ENCODE data around the gene POU3F3. TPM values are rescaled to one million over a fixed set of nuclear protein-coding genes. Genes with fewer than 3 reads are reported as not detected.

The POU3F3 gene
- total and polyA plus RNA-seq, 2 of the 8 experiments (the other 6 are each of a cell fraction or from before 2014, with no cell fraction given): 0.09 TPM; not detected in 1

DNA sequence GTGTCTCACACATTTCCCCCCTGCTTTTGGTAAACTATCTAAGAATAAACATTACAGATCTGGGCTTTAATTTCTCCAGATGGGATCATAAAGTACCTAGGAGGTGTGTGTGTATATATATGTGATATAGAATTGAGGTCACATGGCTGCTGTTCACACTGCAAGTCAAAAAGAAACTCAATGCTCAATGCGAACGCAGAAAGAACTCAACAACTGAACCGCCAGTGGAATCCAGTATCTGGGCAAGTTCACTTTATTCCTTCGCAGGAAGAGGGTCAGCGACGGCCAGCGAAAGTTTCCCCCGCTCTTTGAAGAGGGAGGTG is 17.7 kb downstream of the POU3F3 start:
- Histone ChIP-seq H3K14ac (ENCODE audit: insufficient read length) (no peak overlapping the region), H4K20me1 (replicated peaks in 1 of 2; ENCODE audit: control insufficient read depth in 1 of 2, insufficient read depth in 2 of 2, low read length in 2 of 2) (peaks cover 9 to 10% of the 10 kb centered on the region in 2 experiments), H3K4me3 (ENCODE audit: extremely low read depth in 1 of 4, insufficient read depth in 2 of 4, low read depth in 3 of 4, low read length in 4 of 4) (peak overlapping the region; percentile 36 to 75 (median 54); a peak in 5 of 8 replicates)
- TF ChIP-seq POLR2AphosphoS5 (IDR thresholded peaks at IDR 0.05; ENCODE audit: low read depth, low read length) (no peak), RAD21 (IDR thresholded peaks at IDR 0.05 in 1 of 2, conservative IDR thresholded peaks at IDR 0.05 in 1 of 2; ENCODE audit: low read depth in 2 of 2, low read length in 2 of 2) (no peak), SIRT6 (IDR thresholded peaks at IDR 0.05; ENCODE audit: low read length) (no peak), SP2 (IDR thresholded peaks at IDR 0.05; ENCODE audit: low read length) (no peak), YY1 (IDR thresholded peaks at IDR 0.05; ENCODE audit: low read depth, low read length) (no peak), POU5F1 (IDR thresholded peaks at IDR 0.05; ENCODE audit: low read depth, low read length) (no peak), PHF8 (conservative IDR thresholded peaks at IDR 0.05; ENCODE audit: low read depth, low read length) (no peak), KDM1A (IDR thresholded peaks at IDR 0.05; ENCODE audit: borderline replicate concordance, low read length) (no peak), CHD2 (IDR thresholded peaks at IDR 0.05; ENCODE audit: low read length) (no peak), EZH2 (IDR thresholded peaks at IDR 0.05; ENCODE audit: low read depth, low read length, severe bottlenecking) (peak; percentile 20)
- TF ChIP-seq, protein P1, sequence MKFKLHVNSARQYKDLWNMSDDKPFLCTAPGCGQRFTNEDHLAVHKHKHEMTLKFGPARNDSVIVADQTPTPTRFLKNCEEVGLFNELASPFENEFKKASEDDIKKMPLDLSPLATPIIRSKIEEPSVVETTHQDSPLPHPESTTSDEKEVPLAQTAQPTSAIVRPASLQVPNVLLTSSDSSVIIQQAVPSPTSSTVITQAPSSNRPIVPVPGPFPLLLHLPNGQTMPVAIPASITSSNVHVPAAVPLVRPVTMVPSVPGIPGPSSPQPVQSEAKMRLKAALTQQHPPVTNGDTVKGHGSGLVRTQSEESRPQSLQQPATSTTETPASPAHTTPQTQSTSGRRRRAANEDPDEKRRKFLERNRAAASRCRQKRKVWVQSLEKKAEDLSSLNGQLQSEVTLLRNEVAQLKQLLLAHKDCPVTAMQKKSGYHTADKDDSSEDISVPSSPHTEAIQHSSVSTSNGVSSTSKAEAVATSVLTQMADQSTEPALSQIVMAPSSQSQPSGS (IDR thresholded peaks at IDR 0.05; ENCODE audit: low read length): no peak
- TF ChIP-seq, protein P2, sequence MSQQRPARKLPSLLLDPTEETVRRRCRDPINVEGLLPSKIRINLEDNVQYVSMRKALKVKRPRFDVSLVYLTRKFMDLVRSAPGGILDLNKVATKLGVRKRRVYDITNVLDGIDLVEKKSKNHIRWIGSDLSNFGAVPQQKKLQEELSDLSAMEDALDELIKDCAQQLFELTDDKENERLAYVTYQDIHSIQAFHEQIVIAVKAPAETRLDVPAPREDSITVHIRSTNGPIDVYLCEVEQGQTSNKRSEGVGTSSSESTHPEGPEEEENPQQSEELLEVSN (IDR thresholded peaks at IDR 0.05): peak; percentile 45; the same call in 1 of the 2 replicates

More for the DNA sequence above, 17.7 kb downstream of the POU3F3 start:
- H3K27ac ChIP-seq (ENCODE audit: low read depth, low read length): no peak overlapping the region
- no peak overlapping the region; the same call in 1 of the 2 replicates for H2AFZ ChIP-seq (ENCODE audit: low read length)
- H2AK5ac ChIP-seq (ENCODE audit: low read depth, low read length): no peak overlapping the region
- no peak overlapping the region for H3K9ac ChIP-seq (replicated peaks in 1 of 4; ENCODE audit: extremely low read depth in 1 of 4, low read depth in 3 of 4, low read length in 3 of 4)
- no peak overlapping the region for H2BK5ac ChIP-seq (ENCODE audit: low read depth, low read length)
- no peaks in the 10 kb centered on the region for H3K9me3 ChIP-seq (ENCODE audit: insufficient read depth in 2 of 2, low read depth in 1 of 2, low read length in 1 of 2)
- no peak overlapping the region for H2BK15ac ChIP-seq (ENCODE audit: low read length)
- ChIA-PET POLR2A (ENCODE audit: partially characterized antibody) (interaction anchor here (2.4 kb wide), 1 partner anchor 10 kb away, joined by 11 read pairs; no protein-coding TSS in a partner anchor), CTCF (ENCODE audit: partially characterized antibody) (interaction anchor here (2.5 to 5.5 kb wide), 2 partner anchors 11 to 25 kb away, joined by 16 to 25 read pairs; no protein-coding TSS in a partner anchor)
- H4K91ac ChIP-seq (replicated peaks; ENCODE audit: insufficient read length, low read length): no peak overlapping the region
- no peak overlapping the region for H2BK20ac ChIP-seq (ENCODE audit: low read length)
- H4K8ac ChIP-seq (ENCODE audit: extremely low read depth, insufficient read depth, low read length): no peak overlapping the region
- no peak overlapping the region for H3K56ac ChIP-seq (replicated peaks; ENCODE audit: insufficient read length, low read depth, low read length)
- FAIRE-seq: no peak
- H3K4me1 ChIP-seq (replicated peaks in 1 of 4; ENCODE audit: control insufficient read depth in 3 of 4, insufficient read depth in 4 of 4, low read length in 3 of 4): peaks cover 0 to 25% (median 9%) of the 10 kb centered on the region in 4 experiments; a peak in 6 of 7 replicates
- no peak overlapping the region for H3K23ac ChIP-seq (ENCODE audit: insufficient read length)
- no peaks in the 10 kb centered on the region for H3K79me2 ChIP-seq (ENCODE audit: control insufficient read depth in 1 of 2, insufficient read depth in 2 of 2, low read length in 2 of 2)
- no peaks in the 10 kb centered on the region for H3K36me3 ChIP-seq (ENCODE audit: control insufficient read depth in 2 of 4, insufficient read depth in 4 of 4, low read length in 3 of 4)
- WGBS, 2 experiments (ENCODE audit: extremely low coverage in 1 of 2, insufficient coverage in 1 of 2, insufficient read length in 1 of 2, insufficient replicate concordance in 2 of 2, low coverage in 1 of 2, low lambda C conversion rate in 2 of 2, missing lambda C conversion rate in 1 of 2): 3% methylated on average over 8 of the region's 8 CpGs; no CpG with 5 or more reads in 1 of the 2 experiments
- 0 out of 2 replicates have a peak overlapping the region, but pooled peaks have one; percentile 52 for H2BK12ac ChIP-seq (ENCODE audit: low read depth, low read length)
- H3K4ac ChIP-seq (replicated peaks; ENCODE audit: insufficient read length, low read depth, low read length): no peak overlapping the region
- H3K18ac ChIP-seq (ENCODE audit: extremely low read depth, low read length): no peak overlapping the region
- no peaks in the 10 kb centered on the region for H3K79me1 ChIP-seq (ENCODE audit: low read depth, low read length)
- no peak overlapping the region for H4K5ac ChIP-seq (ENCODE audit: insufficient read length, low read depth, low read length)
- peak overlapping the region; percentile 79 to 81 for H3K4me2 ChIP-seq (ENCODE audit: insufficient read depth in 1 of 2, low read depth in 2 of 2, low read length in 2 of 2)
- no peak for DNase-seq (ENCODE audit: low read depth in 1 of 2, low spot score in 2 of 2)
- H3K27me3 ChIP-seq (replicated peaks in 1 of 4; ENCODE audit: control insufficient read depth in 3 of 4, extremely low read depth in 1 of 4, insufficient read depth in 3 of 4, low read length in 3 of 4): peaks cover 57 to 94% (median 82%) of the 10 kb centered on the region in 4 experiments
- H3K23me2 ChIP-seq (ENCODE audit: low read depth, low read length): peaks cover 20% of the 10 kb centered on the region
- no peak overlapping the region for H2BK120ac ChIP-seq (replicated peaks; ENCODE audit: low read depth, low read length)
